ENCODE data around the gene WDR3. TPM values are rescaled to one million over a fixed set of nuclear protein-coding genes. Genes with fewer than 3 reads are reported as not detected.

The WDR3 gene
- 54.2 and 55.5 TPM in 2 replicates for total RNA-seq

DNA sequence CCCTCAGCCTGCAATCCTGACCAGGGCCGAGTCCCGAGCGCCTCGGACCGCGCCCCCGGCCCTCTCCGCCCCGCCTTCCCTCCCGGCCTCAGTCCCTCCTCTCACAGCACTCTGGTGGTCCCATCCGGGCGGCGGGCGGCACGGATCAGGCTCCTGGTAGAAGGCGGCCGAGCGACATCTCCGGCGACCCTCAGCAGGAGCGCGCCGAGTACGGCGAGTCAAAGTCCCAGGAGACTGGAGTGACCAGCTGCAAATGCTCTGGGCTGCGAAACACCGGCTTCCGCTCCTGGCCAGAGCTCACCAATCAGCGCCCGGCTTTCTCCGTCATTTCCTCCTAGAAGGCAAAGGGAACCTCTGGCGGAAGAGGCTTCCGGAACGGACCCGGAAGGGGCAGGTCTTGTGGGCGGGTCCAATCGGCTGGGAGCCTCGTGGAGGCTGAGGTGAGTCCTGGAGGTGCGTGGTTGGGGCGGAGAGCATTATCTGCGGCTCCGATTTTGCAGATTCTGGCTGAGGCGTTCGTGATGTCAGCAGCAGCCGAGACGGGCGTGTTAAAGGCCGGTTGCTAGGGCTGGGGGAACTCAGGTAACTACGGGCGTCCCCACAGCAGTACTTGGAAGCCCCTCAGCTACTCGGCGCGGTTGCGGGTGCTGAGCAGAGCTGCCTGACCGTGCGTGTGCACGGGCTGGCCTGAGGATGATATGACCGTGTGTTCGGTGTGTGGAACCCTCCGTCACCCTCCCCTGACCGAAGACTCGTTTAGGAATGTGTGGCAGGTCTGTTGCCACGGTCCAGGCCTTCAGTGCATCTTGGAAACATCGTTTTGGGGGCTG is at the start of gene WDR3, which contains the start of gene GDAP2:
WDR3 (plus strand) TSS at position 397 of the 830 bp plus-strand sequence. CDS start 3,581 bp downstream, outside the sequence.
GDAP2 (minus strand) TSS at position 279 of the 830 bp plus-strand sequence. CDS start 9,264 bp downstream, outside the sequence.
- peaks cover 39% of the 10 kb centered on the region for H3K4me1 Mint-ChIP-seq (ENCODE audit: low read depth)
- H3K27ac Mint-ChIP-seq, result peak within 1 kb of the TSS; percentile 80
- H3K9me3 Mint-ChIP-seq, result no peaks in the 10 kb centered on the region
- intact Hi-C loops (cut with micrococcal nuclease), result loop anchor here (1.0 to 5.0 kb wide), 3 partner anchors 322 to 1557 kb away; partner anchors contain the start of genes ATP1A1, MAN1A2 and TENT5C
- peak within 1 kb of the TSS; percentile 93 for H3K4me3 Mint-ChIP-seq (ENCODE audit: low read depth)
- DNase-seq (ENCODE audit: low spot score), result peak; percentile 95
- H3K27me3 Mint-ChIP-seq (ENCODE audit: low read depth), result peaks cover 1% of the 10 kb centered on the region
- peaks cover 28% of the 10 kb centered on the region for H3K36me3 Mint-ChIP-seq (ENCODE audit: low read depth)

DNA sequence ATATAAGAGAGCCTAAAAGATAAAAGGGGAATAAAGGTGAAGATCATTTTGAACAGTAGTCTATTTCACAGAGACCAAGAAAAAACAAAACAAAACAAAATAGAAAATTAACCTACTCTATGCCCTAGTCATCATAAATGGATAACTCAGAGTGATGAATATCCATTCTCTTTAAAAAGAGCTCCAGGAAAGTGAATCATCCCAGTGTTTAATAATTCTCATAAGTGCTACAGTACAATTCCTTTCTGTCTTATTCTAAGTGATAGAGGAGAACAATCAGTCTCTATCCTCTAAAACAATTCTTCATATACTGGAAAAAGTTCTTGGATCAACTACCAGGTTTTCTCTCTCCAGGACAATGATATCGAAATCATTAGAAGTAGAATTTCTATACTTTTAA is 45.9 kb upstream of the WDR3 start:
- Mint-ChIP-seq H3K36me3 (ENCODE audit: low read depth) (peaks cover 18% of the 10 kb centered on the region), H3K4me1 (ENCODE audit: low read depth) (peaks cover 6% of the 10 kb centered on the region), H3K9me3 (no peaks in the 10 kb centered on the region), H3K27ac (no peak overlapping the region), H3K4me3 (ENCODE audit: low read depth) (no peak overlapping the region), H3K27me3 (ENCODE audit: low read depth) (no peaks in the 10 kb centered on the region)
- intact Hi-C loops (cut with micrococcal nuclease), result no loop called here
- DNase-seq (ENCODE audit: low spot score), result no peak

DNA sequence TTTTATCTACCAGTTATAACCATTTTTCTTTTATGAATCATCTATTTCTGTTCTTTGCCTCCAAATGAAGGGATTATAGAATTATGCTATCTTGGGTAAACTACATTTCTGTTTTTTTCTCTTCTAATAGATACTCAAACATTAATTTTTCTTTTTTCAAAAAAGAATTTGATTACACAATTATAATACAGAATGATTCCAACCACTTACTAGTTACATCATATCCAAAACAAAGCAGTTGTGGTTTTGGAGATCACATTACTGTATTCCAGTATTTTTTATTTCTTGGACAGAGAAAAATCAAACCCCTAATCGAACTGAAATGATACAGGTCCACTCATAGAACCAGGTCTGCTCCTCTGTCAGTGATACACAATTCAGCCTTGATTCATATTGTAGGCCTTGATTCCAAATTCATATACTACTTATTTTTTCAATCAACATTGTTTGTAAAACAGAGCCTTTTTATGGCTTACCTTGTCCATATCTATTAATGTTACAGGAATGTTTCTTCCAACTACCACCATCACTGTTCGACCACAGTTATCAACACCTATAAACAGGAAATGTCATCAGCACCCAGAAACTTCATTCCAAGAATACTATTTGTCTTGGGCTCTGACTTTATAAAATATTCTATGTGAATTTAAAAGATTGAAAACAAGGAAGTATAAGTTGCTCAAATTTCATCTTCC is 43.3 kb upstream of the WDR3 start:
- DNase-seq (ENCODE audit: low spot score), result no peak
- intact Hi-C loops (cut with micrococcal nuclease), result no loop called here
- no peaks in the 10 kb centered on the region for H3K9me3 Mint-ChIP-seq
- peaks cover 9% of the 10 kb centered on the region for H3K36me3 Mint-ChIP-seq (ENCODE audit: low read depth)
- H3K27me3 Mint-ChIP-seq (ENCODE audit: low read depth), result no peaks in the 10 kb centered on the region
- H3K27ac Mint-ChIP-seq, result no peak overlapping the region
- no peak overlapping the region for H3K4me3 Mint-ChIP-seq (ENCODE audit: low read depth)
- peaks cover 6% of the 10 kb centered on the region for H3K4me1 Mint-ChIP-seq (ENCODE audit: low read depth)

GRCh38 chr1:117890452-117890851 is 39.1 kb upstream of the WDR3 start:
- Mint-ChIP-seq H3K27ac (no peak overlapping the region), H3K36me3 (ENCODE audit: low read depth) (peaks cover 15% of the 10 kb centered on the region), H3K4me3 (ENCODE audit: low read depth) (no peak overlapping the region), H3K27me3 (ENCODE audit: low read depth) (no peaks in the 10 kb centered on the region), H3K4me1 (ENCODE audit: low read depth) (peaks cover 6% of the 10 kb centered on the region), H3K9me3 (no peaks in the 10 kb centered on the region)
- intact Hi-C loops (cut with micrococcal nuclease), result loop anchor here (10.0 kb wide), 2 partner anchors 286 to 826 kb away; partner anchors contain the start of genes TENT5C and TTF2
- DNase-seq (ENCODE audit: low spot score), result no peak

GRCh38 chr1:117892512-117892911 is 37.0 kb upstream of the WDR3 start:
- H3K36me3 Mint-ChIP-seq (ENCODE audit: low read depth), result peaks cover 23% of the 10 kb centered on the region
- no peaks in the 10 kb centered on the region for H3K9me3 Mint-ChIP-seq
- DNase-seq (ENCODE audit: low spot score), result no peak
- H3K27ac Mint-ChIP-seq, result no peak overlapping the region
- H3K4me1 Mint-ChIP-seq (ENCODE audit: low read depth), result no peaks in the 10 kb centered on the region
- H3K4me3 Mint-ChIP-seq (ENCODE audit: low read depth), result no peak overlapping the region
- intact Hi-C loops (cut with micrococcal nuclease), result loop anchor here (10.0 kb wide), 2 partner anchors 288 to 828 kb away; partner anchors contain the start of genes TENT5C and TTF2
- H3K27me3 Mint-ChIP-seq (ENCODE audit: low read depth), result no peaks in the 10 kb centered on the region

- H3K4me3 Mint-ChIP-seq (ENCODE audit: low read depth), result no peak overlapping the region
- intact Hi-C loops (cut with micrococcal nuclease), result loop anchor here (2.0 to 10.0 kb wide), 4 partner anchors 135 to 829 kb away; partner anchors contain the start of genes TENT5C and TTF2
- no peaks in the 10 kb centered on the region for H3K9me3 Mint-ChIP-seq
These were observed 35.5 kb upstream of the WDR3 start for GRCh38 chr1:117894078-117894477.

DNA sequence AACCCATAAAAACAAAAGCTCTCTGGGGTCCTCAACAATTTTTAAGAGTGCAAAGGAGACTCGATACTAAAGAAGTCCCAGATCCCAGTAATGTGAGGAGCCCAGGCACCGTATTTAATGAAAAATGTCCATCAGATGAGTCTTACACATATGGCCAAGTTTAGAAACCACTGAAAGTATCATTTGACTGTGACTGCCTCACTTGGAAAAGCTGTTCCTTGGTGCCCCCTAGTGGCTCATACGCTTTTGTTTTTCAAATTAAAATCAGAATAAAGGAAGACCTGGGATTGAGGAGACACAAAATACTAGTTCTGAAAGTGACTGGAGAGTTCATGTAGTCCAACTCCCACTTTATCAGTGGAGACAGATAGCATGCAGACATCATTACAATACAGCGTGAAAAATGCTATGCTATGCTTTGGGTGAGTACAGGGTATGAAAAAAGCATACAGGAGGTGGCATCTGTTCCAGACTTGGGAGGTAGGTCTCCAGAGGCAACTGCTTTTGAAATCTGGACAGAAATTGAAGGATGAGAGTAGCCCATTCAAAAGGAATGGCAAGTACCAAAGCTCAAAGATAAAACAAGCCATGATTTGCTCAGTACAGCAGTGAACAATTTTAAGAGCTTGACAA is 33.9 kb upstream of the WDR3 start:
- H3K4me3 Mint-ChIP-seq (ENCODE audit: low read depth), result no peak overlapping the region
- peak; percentile 27 for DNase-seq (ENCODE audit: low spot score)

More at GRCh38 chr1:117894078-117894477, 35.5 kb upstream of the WDR3 start:
- Mint-ChIP-seq H3K36me3 (ENCODE audit: low read depth) (peaks cover 32% of the 10 kb centered on the region), H3K4me1 (ENCODE audit: low read depth) (no peaks in the 10 kb centered on the region), H3K27ac (no peak overlapping the region), H3K27me3 (ENCODE audit: low read depth) (no peaks in the 10 kb centered on the region)
- DNase-seq (ENCODE audit: low spot score), result no peak

DNA sequence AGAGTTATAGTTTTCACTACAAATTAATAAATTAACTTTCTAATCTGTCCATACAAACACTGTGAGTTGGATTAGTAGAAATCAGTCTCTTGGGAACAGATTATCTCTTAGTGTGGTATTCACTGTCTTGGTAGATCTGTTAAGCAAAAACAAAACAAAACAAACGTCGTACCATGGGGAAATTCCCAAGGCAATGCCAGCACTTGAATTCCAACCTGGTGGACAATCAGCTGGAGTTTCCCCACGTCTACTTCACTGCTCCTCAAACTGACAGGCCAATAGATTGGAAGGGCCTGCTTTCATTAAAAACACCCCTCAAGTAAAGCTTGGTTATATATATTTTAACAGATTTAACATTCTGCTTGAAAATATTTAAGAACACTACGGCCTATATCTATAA is 32.0 kb upstream of the WDR3 start:
- H3K4me3 Mint-ChIP-seq (ENCODE audit: low read depth), result no peak overlapping the region
- H3K27me3 Mint-ChIP-seq (ENCODE audit: low read depth), result no peaks in the 10 kb centered on the region
- peaks cover 45% of the 10 kb centered on the region for H3K36me3 Mint-ChIP-seq (ENCODE audit: low read depth)
- no peak for DNase-seq (ENCODE audit: low spot score)
- H3K27ac Mint-ChIP-seq, result no peak overlapping the region
- no peaks in the 10 kb centered on the region for H3K4me1 Mint-ChIP-seq (ENCODE audit: low read depth)
- H3K9me3 Mint-ChIP-seq, result no peaks in the 10 kb centered on the region
- intact Hi-C loops (cut with micrococcal nuclease), result loop anchor here (5.0 to 10.0 kb wide), 3 partner anchors 293 to 833 kb away; partner anchors contain the start of genes TENT5C and TTF2

More for the DNA sequence above, 33.9 kb upstream of the WDR3 start:
- H3K27ac Mint-ChIP-seq, result no peak overlapping the region
- no peaks in the 10 kb centered on the region for H3K4me1 Mint-ChIP-seq (ENCODE audit: low read depth)
- H3K36me3 Mint-ChIP-seq (ENCODE audit: low read depth), result peaks cover 37% of the 10 kb centered on the region
- no peaks in the 10 kb centered on the region for H3K9me3 Mint-ChIP-seq
- intact Hi-C loops (cut with micrococcal nuclease), result loop anchor here (2.0 to 10.0 kb wide), 5 partner anchors 137 to 831 kb away; partner anchors contain the start of genes TENT5C and TTF2
- H3K27me3 Mint-ChIP-seq (ENCODE audit: low read depth), result no peaks in the 10 kb centered on the region

DNA sequence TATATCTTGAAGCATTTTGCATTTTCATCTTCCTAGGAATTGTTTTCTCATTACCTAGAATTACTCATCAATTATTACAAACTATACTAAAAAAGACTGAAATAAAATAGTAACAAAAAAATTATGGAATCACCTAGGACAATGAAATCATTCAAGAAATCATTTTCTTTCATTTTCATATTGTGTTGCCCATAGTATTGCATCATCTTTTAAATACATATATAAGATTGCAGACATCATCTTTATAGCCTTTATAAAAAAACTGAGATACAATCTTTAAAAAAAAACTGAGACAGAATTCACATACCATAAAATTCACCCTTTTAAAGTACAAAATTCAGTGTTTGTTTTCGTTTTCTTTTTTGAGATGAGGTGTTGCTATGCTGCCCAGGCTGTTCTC is 29.7 kb upstream of the WDR3 start:
- Mint-ChIP-seq H3K27ac (no peak overlapping the region), H3K4me3 (ENCODE audit: low read depth) (no peak overlapping the region), H3K36me3 (ENCODE audit: low read depth) (peaks cover 54% of the 10 kb centered on the region), H3K27me3 (ENCODE audit: low read depth) (no peaks in the 10 kb centered on the region), H3K4me1 (ENCODE audit: low read depth) (peaks cover under 1% of the 10 kb centered on the region), H3K9me3 (no peaks in the 10 kb centered on the region)
- intact Hi-C loops (cut with micrococcal nuclease), result loop anchor here (5.0 to 10.0 kb wide), 3 partner anchors 295 to 835 kb away; partner anchors contain the start of genes TENT5C and TTF2
- DNase-seq (ENCODE audit: low spot score), result no peak

GRCh38 chr1:117902944-117903343 is 26.6 kb upstream of the WDR3 start:
- Mint-ChIP-seq H3K9me3 (no peaks in the 10 kb centered on the region), H3K4me1 (ENCODE audit: low read depth) (peaks cover 8% of the 10 kb centered on the region), H3K27ac (no peak overlapping the region), H3K36me3 (ENCODE audit: low read depth) (peaks cover 59% of the 10 kb centered on the region), H3K27me3 (ENCODE audit: low read depth) (no peaks in the 10 kb centered on the region), H3K4me3 (ENCODE audit: low read depth) (no peak overlapping the region)
- intact Hi-C loops (cut with micrococcal nuclease), result no loop called here
- no peak for DNase-seq (ENCODE audit: low spot score)

DNA sequence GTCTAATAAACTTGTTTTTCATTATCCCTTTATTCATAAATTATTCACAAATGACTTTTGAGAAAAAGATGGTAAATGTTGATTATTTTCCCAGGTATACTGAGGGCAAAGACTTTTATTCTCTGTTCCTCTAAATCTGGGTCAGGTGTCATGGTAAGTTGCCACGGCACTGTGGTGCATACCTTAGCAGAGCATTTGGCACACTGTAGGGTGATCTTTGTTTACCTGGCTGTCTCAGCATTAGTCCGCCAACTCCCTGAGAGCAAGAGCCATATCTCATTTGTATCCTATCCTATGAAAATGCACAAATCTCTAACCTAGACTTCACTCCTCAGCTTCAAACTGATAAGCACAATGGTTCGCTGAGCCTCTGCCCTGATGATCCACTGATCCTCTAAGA is 25.1 kb upstream of the WDR3 start:
- Mint-ChIP-seq H3K4me3 (ENCODE audit: low read depth) (no peak overlapping the region), H3K27me3 (ENCODE audit: low read depth) (no peaks in the 10 kb centered on the region), H3K27ac (no peak overlapping the region), H3K4me1 (ENCODE audit: low read depth) (peaks cover 8% of the 10 kb centered on the region), H3K9me3 (no peaks in the 10 kb centered on the region), H3K36me3 (ENCODE audit: low read depth) (peaks cover 50% of the 10 kb centered on the region)
- no peak for DNase-seq (ENCODE audit: low spot score)
- intact Hi-C loops (cut with micrococcal nuclease), result no loop called here

- H3K4me1 Mint-ChIP-seq (ENCODE audit: low read depth), result peaks cover 8% of the 10 kb centered on the region
- H3K9me3 Mint-ChIP-seq, result no peaks in the 10 kb centered on the region
- H3K27me3 Mint-ChIP-seq (ENCODE audit: low read depth), result no peaks in the 10 kb centered on the region
- no peak overlapping the region for H3K27ac Mint-ChIP-seq
- intact Hi-C loops (cut with micrococcal nuclease), result no loop called here
- peaks cover 50% of the 10 kb centered on the region for H3K36me3 Mint-ChIP-seq (ENCODE audit: low read depth)
- DNase-seq (ENCODE audit: low spot score), result no peak
- no peak overlapping the region for H3K4me3 Mint-ChIP-seq (ENCODE audit: low read depth)
These were observed 24.5 kb upstream of the WDR3 start for GRCh38 chr1:117905019-117905418.
